Coronary artery (tissue), 2 donors: Measurements from ENCODE around the gene TSPOAP1.
A peak's percentile ranks its signal among the peaks of the same experiment; 100 is the strongest.

Source experiments
- DNase-seq: peaks from one replicate; pipeline ENCODE4 v3.0.0-alpha.2; 2017; ENCODE audit warnings: low spot score
- H3K27ac ChIP-seq, 2 donors: fragments of 200-600 bp; sonication (generic); one replicate each; pipeline ENCODE4 v1.5.1; 2016 to 2019
- H3K4me3 ChIP-seq: fragments of 200-600 bp; sonication (generic); 2 replicates; pipeline ENCODE4 v1.5.1; 2016; ENCODE audit warnings: mild to moderate bottlenecking, moderate library complexity
- TF ChIP-seq, protein P1 (sequence below): fragments of 200-600 bp; sonication (generic); IDR thresholded peaks from one replicate; pipeline ENCODE4 v1.5.1; 2019; ENCODE audit warnings: antibody characterized with exemption

The TSPOAP1 gene

DNA sequence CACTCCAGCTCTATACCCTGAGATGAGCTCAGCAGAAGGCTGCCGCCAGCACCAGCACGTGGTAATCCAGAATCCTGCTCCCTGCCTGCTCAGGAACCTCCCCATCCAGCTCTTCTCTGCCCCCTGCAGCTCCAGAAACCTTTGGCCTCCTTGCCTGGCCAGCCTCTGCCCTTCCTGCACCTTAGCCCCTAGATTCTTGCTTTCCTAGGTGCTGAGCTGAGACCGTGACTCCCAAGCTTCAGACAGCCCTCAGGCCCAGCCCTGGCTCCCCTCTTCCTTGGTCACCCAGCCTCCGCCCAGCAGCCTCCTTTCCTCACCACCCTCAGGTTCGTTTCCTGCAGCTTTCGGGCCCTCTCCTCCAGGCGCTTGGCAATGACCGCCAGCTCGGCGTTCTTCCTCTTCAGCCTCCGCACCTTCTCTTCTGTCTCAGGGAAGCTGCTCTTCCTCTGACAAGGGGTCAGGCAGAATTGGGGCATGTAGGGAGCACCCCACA, 2.6 kb downstream of the TSPOAP1 start:
- TF ChIP-seq, protein P1, sequence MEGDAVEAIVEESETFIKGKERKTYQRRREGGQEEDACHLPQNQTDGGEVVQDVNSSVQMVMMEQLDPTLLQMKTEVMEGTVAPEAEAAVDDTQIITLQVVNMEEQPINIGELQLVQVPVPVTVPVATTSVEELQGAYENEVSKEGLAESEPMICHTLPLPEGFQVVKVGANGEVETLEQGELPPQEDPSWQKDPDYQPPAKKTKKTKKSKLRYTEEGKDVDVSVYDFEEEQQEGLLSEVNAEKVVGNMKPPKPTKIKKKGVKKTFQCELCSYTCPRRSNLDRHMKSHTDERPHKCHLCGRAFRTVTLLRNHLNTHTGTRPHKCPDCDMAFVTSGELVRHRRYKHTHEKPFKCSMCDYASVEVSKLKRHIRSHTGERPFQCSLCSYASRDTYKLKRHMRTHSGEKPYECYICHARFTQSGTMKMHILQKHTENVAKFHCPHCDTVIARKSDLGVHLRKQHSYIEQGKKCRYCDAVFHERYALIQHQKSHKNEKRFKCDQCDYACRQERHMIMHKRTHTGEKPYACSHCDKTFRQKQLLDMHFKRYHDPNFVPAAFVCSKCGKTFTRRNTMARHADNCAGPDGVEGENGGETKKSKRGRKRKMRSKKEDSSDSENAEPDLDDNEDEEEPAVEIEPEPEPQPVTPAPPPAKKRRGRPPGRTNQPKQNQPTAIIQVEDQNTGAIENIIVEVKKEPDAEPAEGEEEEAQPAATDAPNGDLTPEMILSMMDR: no peak
- Histone ChIP-seq H3K4me3 (no peak overlapping the region), H3K27ac (no peak overlapping the region)
- no peak for DNase-seq

DNA sequence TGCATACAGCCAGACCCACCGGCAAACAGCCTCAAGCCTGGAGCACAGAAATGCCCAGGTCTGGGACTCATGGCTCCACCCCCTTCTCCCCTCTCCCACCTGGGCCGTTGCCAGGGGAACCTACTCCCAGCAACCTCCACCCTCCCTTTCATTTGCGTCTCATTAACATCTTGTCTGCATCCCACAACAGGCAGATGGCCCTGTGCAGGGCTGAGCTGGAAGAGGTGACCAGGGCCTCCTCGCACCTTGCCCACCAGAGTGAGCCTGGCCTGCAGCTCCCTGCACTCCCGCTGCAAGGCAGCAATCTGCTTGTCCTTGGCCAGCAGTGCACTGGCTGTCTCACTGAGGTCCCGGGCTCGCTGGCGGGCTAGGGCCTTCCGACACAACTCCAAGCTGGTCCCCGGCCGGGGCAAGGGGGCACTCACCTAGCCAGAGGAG, 3.3 kb downstream of the TSPOAP1 start:
- Histone ChIP-seq H3K27ac (no peak overlapping the region), H3K4me3 (peak overlapping the region; percentile 80)
- DNase-seq: no peak
- TF ChIP-seq, protein P1: no peak

- no peak for DNase-seq
- TF ChIP-seq, protein P1: no peak
- H3K27ac ChIP-seq: peak overlapping the region; percentile 16 to 75
- peak overlapping the region; percentile 80 for H3K4me3 ChIP-seq
Observed at GRCh38 chr17:58324409-58325288, 3.9 kb downstream of the TSPOAP1 start.

- TF ChIP-seq, protein P1: no peak
- Histone ChIP-seq H3K4me3 (peak overlapping the region; percentile 80), H3K27ac (peak overlapping the region; percentile 16 to 75)
- DNase-seq: no peak
Observed at GRCh38 chr17:58324056-58324408, 4.6 kb downstream of the TSPOAP1 start.

GRCh38 chr17:58323366-58324055, 5.1 kb downstream of the TSPOAP1 start:
- TF ChIP-seq, protein P1: no peak
- H3K4me3 ChIP-seq: peak overlapping the region; percentile 80
- no peak for DNase-seq
- H3K27ac ChIP-seq: peak overlapping the region; percentile 16 to 75

GRCh38 chr17:58322581-58323185, 5.9 kb downstream of the TSPOAP1 start:
- H3K27ac ChIP-seq: no peak overlapping the region
- no peak for DNase-seq
- TF ChIP-seq, protein P1: no peak
- no peak overlapping the region for H3K4me3 ChIP-seq
